BLaER1 treated with 17β-estradiol and CSF1 and Interleukin-3, amounts not matched to agents 10 nM and 100 nM (cell line): ENCODE measurements around the gene RSRP1.
A peak's percentile ranks its signal among the peaks of the same experiment; 100 is the strongest.

Source experiments
- H3K27ac ChIP-seq, 11 experiments: shearing (Covaris generic); formaldehyde crosslinking; 2 replicates each; pipeline ENCODE4 v1.8.1; 2022
- H3K27me3 ChIP-seq, 11 experiments: shearing (Covaris generic); formaldehyde crosslinking; 2 replicates each; pipeline ENCODE4 v1.8.1; 2022
- H3K36me3 ChIP-seq, 11 experiments: shearing (Covaris generic); formaldehyde crosslinking; 2 replicates each; pipeline ENCODE4 v1.8.1; 2022
- H3K4me1 ChIP-seq, 10 experiments: shearing (Covaris generic); formaldehyde crosslinking; 2 replicates each; pipeline ENCODE4 v1.8.1; 2022
- H3K4me2 ChIP-seq, 11 experiments: shearing (Covaris generic); formaldehyde crosslinking; 2 replicates each; pipeline ENCODE4 v1.8.1; 2022
- H3K4me3 ChIP-seq, 10 experiments: shearing (Covaris generic); formaldehyde crosslinking; 2 replicates each; pipeline ENCODE4 v1.8.1; 2022
- H3K9ac ChIP-seq, 11 experiments: shearing (Covaris generic); formaldehyde crosslinking; 2 replicates each; pipeline ENCODE4 v1.8.1; 2022
- H3K9me3 ChIP-seq, 11 experiments: shearing (Covaris generic); formaldehyde crosslinking; replicated peaks in 1 of 11; 2 replicates each; pipeline ENCODE4 v1.8.1; 2022
- H4K20me1 ChIP-seq, 11 experiments: shearing (Covaris generic); formaldehyde crosslinking; 2 replicates each; pipeline ENCODE4 v1.8.1; 2022
- Cebpa-rat ChIP-seq, 11 experiments: shearing (Covaris generic); IDR thresholded peaks; 2 replicates each; pipeline ENCODE4 v1.8.1; 2022

The RSRP1 gene

DNA sequence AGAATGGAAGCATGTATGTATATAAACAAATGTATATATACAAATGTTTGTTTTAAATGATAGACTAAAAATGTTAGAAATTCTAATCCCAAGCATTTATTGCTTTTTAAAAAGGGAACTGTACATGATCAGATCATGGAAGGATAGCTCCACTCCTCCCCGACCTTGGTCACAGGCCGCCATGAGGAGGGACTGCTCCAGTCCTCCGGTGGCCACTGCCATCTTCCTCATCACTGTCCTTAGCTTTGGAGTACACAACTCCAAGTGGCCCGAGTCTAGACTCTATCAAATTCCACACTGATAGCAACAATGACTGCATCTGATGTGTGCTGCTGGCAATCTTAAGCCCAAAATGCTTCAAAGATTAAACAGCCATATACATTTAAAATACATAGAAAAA lies 24.6 kb downstream of the RSRP1 start:
- H3K36me3 ChIP-seq, result peaks cover 78 to 90% (median 85%) of the 10 kb centered on the region in 11 experiments

DNA sequence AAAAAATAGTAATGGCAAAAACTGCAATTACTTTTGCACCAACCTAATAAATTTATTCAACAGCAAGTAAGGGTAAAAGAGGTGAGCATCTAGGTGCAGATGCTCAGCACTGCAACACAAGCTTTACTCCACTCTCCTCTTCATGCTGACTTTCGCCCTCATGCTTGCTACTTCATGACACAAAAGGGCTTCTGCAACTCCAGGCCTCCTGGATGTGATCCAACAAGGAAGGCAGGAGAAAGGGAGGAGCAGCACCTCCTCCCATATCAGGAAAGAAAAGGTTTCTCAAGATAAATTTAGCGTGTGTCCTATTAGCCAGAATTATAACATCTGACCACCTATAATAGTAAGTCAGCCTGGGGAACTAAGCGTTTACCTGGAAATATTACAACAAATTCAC lies 26.6 kb downstream of the RSRP1 start:
- no peak overlapping the region for H3K27ac ChIP-seq
- peaks cover 59 to 72% (median 66%) of the 10 kb centered on the region in 11 experiments for H3K36me3 ChIP-seq
- H3K9ac ChIP-seq, result no peak overlapping the region
- no peaks in the 10 kb centered on the region for H3K27me3 ChIP-seq
- H3K9me3 ChIP-seq, result no peaks in the 10 kb centered on the region
- H4K20me1 ChIP-seq, result peaks cover 0 to 20% (median 3%) of the 10 kb centered on the region in 11 experiments; a peak in 6 of 22 replicates
- TF ChIP-seq Cebpa-rat (IDR thresholded peaks at IDR 0.05), result no peak
- H3K4me2 ChIP-seq, result no peak overlapping the region
- H3K4me3 ChIP-seq, result no peak overlapping the region
- peaks cover 6 to 27% (median 19%) of the 10 kb centered on the region in 10 experiments; a peak in 19 of 20 replicates for H3K4me1 ChIP-seq

More for the DNA sequence above, 24.6 kb downstream of the RSRP1 start:
- no peak overlapping the region for H3K27ac ChIP-seq
- H3K9me3 ChIP-seq, result no peaks in the 10 kb centered on the region
- no peaks in the 10 kb centered on the region for H3K27me3 ChIP-seq
- no peak overlapping the region for H3K9ac ChIP-seq
- peaks cover 0 to 9% (median 3%) of the 10 kb centered on the region in 10 experiments; a peak in 5 of 20 replicates for H3K4me1 ChIP-seq
- peaks cover 0 to 34% (median 3%) of the 10 kb centered on the region in 11 experiments; a peak in 6 of 22 replicates for H4K20me1 ChIP-seq
- no peak for TF ChIP-seq Cebpa-rat (IDR thresholded peaks at IDR 0.05)
- H3K4me3 ChIP-seq, result no peak overlapping the region
- no peak overlapping the region for H3K4me2 ChIP-seq

DNA sequence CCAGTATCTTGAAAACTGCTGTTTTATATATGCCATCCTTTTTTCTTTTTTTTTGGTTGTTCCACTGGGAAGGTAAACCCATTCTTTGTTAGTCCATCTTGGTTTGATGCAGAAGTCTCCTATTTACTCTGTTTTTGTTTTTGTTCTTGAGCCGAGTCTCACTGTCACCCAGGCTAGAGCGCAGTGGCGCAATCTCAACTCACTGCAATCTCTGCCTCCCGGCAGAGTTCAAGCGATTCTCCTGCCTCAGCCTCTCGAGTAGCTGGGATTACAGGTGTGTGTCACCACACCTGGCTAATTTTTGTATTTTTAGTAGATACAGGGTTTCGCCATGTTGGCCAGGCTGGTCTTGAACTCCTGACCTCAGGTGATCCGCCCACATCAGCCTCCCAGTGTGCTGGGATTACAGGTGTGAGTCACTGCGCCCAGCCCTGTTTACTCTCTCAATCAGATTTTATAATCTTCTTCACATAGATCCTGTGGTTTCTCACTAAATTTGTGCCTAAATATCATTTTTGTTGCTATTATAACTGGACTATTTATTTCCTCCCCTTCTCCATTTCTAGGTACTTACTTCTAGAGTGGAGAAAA lies 27.5 kb downstream of the RSRP1 start:
- Histone ChIP-seq H3K4me3 (no peak overlapping the region), H3K27ac (no peak overlapping the region), H3K27me3 (no peaks in the 10 kb centered on the region), H3K9me3 (no peaks in the 10 kb centered on the region), H3K4me1 (peaks cover 6 to 29% (median 22%) of the 10 kb centered on the region in 10 experiments; a peak in 19 of 20 replicates), H3K4me2 (no peak overlapping the region), H4K20me1 (peaks cover 0 to 16% (median 3%) of the 10 kb centered on the region in 11 experiments; a peak in 5 of 22 replicates), H3K36me3 (peaks cover 51 to 63% (median 57%) of the 10 kb centered on the region in 11 experiments), H3K9ac (no peak overlapping the region)
- TF ChIP-seq Cebpa-rat (IDR thresholded peaks at IDR 0.05), result no peak

DNA sequence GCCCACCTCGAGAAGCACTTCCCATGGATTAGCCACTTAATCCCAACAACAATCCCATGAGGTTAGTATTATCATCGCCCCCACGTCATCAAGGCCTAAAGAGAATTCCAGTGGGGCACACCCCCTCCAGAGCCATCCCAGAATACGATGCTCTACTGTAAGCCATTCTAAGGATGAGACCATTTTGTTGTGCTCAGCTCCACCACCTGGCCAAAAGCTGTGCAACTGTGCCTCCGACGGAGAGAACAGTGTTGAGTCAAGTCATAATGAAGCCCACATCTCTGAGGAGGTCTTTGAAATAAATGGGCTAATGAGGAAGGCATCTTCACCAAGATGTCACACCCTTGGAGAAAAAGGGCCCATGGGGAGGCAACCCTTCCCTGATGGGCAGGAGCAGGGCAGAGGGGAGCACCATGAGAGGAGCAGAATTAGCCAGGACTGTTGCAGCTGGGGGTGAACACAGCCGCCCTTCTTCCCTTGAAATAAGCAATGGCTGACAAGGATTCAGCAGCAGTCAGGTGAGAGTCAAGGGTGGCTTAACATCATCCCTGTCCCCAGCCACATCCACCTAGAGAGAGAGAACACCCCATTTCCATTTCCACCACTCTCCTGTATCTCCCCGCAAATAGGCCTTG lies 29.5 kb downstream of the RSRP1 start:
- Histone ChIP-seq H3K9ac (no peak overlapping the region), H3K9me3 (no peaks in the 10 kb centered on the region), H3K4me2 (no peak overlapping the region; a peak in 3 of 22 replicates), H3K36me3 (peaks cover 31 to 42% (median 36%) of the 10 kb centered on the region in 11 experiments), H3K4me1 (peaks cover 6 to 22% (median 18%) of the 10 kb centered on the region in 10 experiments; a peak in 19 of 20 replicates), H4K20me1 (peaks cover 0 to 2% (median 0%) of the 10 kb centered on the region in 11 experiments; a peak in 2 of 22 replicates), H3K27me3 (no peaks in the 10 kb centered on the region), H3K27ac (no peak overlapping the region), H3K4me3 (no peak overlapping the region)
- no peak for TF ChIP-seq Cebpa-rat (IDR thresholded peaks at IDR 0.05)

DNA sequence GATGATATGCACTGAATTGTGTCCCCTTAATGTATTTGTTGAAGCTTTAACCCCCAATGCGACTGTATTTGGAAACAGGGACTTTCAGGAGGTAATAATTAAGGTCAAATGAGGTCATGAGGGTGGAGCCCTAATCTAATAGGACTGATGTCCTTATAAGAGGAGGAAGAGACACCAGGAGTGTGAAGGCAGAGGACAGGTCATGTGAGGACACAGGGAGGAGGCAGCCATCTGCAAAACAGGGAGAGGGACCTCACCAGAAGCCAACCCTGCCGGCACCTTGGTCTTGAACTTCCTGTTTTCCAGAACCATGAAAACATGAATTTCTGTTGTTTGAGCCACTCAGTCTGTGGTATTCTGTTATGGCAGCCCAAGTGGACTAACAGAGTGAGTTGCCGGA lies 30.2 kb downstream of the RSRP1 start:
- Histone ChIP-seq H3K9ac (no peak overlapping the region), H3K4me2 (peak overlapping the region in 5 of 11 experiments; percentile 4 to 36 (median 30); a peak in 8 of 22 replicates), H3K9me3 (no peaks in the 10 kb centered on the region), H3K27me3 (no peaks in the 10 kb centered on the region), H3K4me3 (no peak overlapping the region), H3K27ac (no peak overlapping the region), H3K36me3 (peaks cover 24 to 35% (median 29%) of the 10 kb centered on the region in 11 experiments), H4K20me1 (no peaks in the 10 kb centered on the region; a peak in 1 of 22 replicates), H3K4me1 (peaks cover 6 to 22% (median 18%) of the 10 kb centered on the region in 10 experiments; a peak in 19 of 20 replicates)
- no peak for TF ChIP-seq Cebpa-rat (IDR thresholded peaks at IDR 0.05)

DNA sequence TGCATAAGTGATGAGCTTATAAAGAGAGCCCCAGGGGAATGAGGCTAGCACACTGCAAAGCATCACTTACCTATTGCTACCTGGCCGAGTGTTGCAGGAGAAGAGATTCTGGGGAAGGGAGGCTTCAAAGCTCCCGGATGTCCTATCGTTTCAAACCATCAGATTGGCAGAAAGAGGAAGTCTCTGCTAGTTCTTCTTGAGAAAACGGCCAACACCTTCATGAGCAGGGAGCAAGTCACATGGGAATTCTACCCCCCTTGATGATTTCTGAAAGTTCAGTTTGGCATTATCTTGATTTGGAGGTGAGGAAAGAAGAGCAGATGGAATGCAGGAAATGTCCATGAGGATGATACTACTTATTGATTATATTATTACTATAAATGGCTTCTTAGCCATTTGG lies 31.1 kb downstream of the RSRP1 start:
- Histone ChIP-seq H3K4me3 (no peak overlapping the region), H3K4me1 (peaks cover 6 to 22% (median 18%) of the 10 kb centered on the region in 10 experiments; a peak in 19 of 20 replicates), H3K4me2 (peak overlapping the region in 8 of 11 experiments; percentile 11 to 56 (median 32); a peak in 14 of 22 replicates), H3K9me3 (no peaks in the 10 kb centered on the region), H3K27me3 (no peaks in the 10 kb centered on the region), H3K27ac (no peak overlapping the region), H3K9ac (no peak overlapping the region), H4K20me1 (no peaks in the 10 kb centered on the region; a peak in 1 of 22 replicates), H3K36me3 (peaks cover 16 to 26% (median 20%) of the 10 kb centered on the region in 11 experiments)
- TF ChIP-seq Cebpa-rat (IDR thresholded peaks at IDR 0.05), result no peak

DNA sequence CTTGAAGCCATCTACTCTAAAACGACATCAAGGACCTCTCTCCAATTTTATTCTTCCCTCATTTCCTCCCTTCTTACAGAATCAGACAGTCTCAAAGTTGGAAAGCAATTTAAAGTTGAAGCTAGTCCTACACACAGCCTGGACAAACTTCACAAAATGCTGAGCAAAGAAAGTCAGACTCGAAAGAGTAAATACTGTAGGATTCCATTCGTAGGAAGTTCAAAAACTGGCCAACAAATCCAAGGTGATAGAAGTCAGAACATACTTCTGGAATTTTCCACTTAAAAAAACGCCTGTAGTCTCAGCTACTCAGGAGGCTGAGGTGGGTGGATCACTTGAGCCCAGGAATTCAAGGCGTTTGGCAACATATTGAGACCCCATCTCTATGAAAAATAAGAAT lies 34.5 kb downstream of the RSRP1 start:
- no peak overlapping the region for H3K27ac ChIP-seq
- no peaks in the 10 kb centered on the region for H3K9me3 ChIP-seq
- no peaks in the 10 kb centered on the region for H3K27me3 ChIP-seq
- no peak for TF ChIP-seq Cebpa-rat (IDR thresholded peaks at IDR 0.05)
- H4K20me1 ChIP-seq, result no peaks in the 10 kb centered on the region
- H3K9ac ChIP-seq, result no peak overlapping the region
- H3K4me1 ChIP-seq, result peaks cover 6 to 22% (median 18%) of the 10 kb centered on the region in 10 experiments; a peak in 19 of 20 replicates
- no peak overlapping the region for H3K4me3 ChIP-seq
- 0 out of 22 replicates have a peak, but pooled peaks cover 0 to 2% (median 0%) of the 10 kb centered on the region in 11 experiments for H3K36me3 ChIP-seq
- no peak overlapping the region for H3K4me2 ChIP-seq

DNA sequence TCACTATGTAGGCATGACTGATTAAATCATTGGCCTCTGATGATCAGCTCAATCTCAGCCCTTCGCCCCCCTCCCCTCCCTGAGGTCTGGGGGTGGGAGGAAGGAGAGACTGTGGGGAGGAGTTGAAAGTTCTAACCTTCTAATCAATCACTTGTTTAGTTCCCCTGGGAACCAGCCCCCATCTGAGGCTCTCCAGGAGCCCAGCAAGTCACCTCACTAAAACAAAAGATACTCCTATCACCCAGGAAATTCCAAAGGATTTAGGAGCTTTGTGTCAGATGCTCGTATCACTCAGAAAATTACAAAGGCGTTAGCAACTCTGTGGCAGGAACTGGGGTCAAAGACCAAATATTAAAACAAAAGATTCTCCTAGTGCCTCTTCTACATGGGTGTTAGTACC lies 36.5 kb downstream of the RSRP1 start:
- peaks cover 0 to under 1% (median 0%) of the 10 kb centered on the region in 11 experiments; a peak in 1 of 22 replicates for H3K27me3 ChIP-seq
- no peak for TF ChIP-seq Cebpa-rat (IDR thresholded peaks at IDR 0.05)

DNA sequence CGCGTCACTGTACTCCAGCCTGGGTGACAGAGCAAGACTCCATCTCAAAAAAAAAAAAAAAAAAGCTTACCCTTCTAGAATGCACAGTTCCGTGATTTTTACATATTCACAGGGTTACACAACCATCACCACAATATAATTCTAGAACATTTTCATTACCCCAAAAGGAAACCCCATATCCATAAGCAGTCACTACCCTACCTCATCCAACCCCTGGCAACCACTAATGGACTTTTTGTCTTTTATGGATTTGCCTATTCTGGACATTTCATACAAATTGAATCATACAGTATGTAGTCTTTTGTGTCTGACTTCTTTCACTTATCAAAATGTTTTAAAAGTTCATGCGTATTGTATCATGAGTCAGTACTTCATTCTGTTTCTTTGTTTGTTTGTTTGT lies 37.7 kb downstream of the RSRP1 start:
- no peak overlapping the region for H3K27ac ChIP-seq
- no peaks in the 10 kb centered on the region; a peak in 1 of 20 replicates for H3K4me1 ChIP-seq
- no peaks in the 10 kb centered on the region for H3K36me3 ChIP-seq
- H4K20me1 ChIP-seq, result no peaks in the 10 kb centered on the region
- H3K27me3 ChIP-seq, result peaks cover 0 to 2% (median 0%) of the 10 kb centered on the region in 11 experiments; a peak in 1 of 22 replicates
- no peaks in the 10 kb centered on the region for H3K9me3 ChIP-seq
- H3K9ac ChIP-seq, result no peak overlapping the region
- no peak overlapping the region for H3K4me3 ChIP-seq
- no peak for TF ChIP-seq Cebpa-rat (IDR thresholded peaks at IDR 0.05)
- no peak overlapping the region for H3K4me2 ChIP-seq

More for the DNA sequence above, 36.5 kb downstream of the RSRP1 start:
- Histone ChIP-seq H3K4me1 (peaks cover 0 to 6% (median 3%) of the 10 kb centered on the region in 10 experiments; a peak in 13 of 20 replicates), H3K27ac (no peak overlapping the region), H3K4me3 (no peak overlapping the region), H3K4me2 (no peak overlapping the region), H3K36me3 (no peaks in the 10 kb centered on the region), H4K20me1 (no peaks in the 10 kb centered on the region), H3K9me3 (no peaks in the 10 kb centered on the region), H3K9ac (no peak overlapping the region)
